ENCODE results near the gene SOX6. TPM values are rescaled to one million over a fixed set of nuclear protein-coding genes. Genes with fewer than 3 reads are reported as not detected.

The SOX6 gene
- total RNA-seq, 1 donor from 2014 or later = 4.9 TPM

- DNase-seq (ENCODE audit: extremely low spot score in 2 of 2) = no peak
- no peak overlapping the region for H3K27ac ChIP-seq
- no peaks in the 10 kb centered on the region for H3K9me3 ChIP-seq
- intact Hi-C loops (cut with DNase I) = no loop called here
- TF ChIP-seq POLR2AphosphoS5 (IDR thresholded peaks at IDR 0.05; ENCODE audit: insufficient read depth in 1 of 2, low read depth in 1 of 2) = no peak
- no peak for TF ChIP-seq CTCF (IDR thresholded peaks at IDR 0.05)
- no peak for TF ChIP-seq POLR2A (IDR thresholded peaks at IDR 0.05)
- no peak overlapping the region for H3K4me3 ChIP-seq
- no peaks in the 10 kb centered on the region for H3K27me3 ChIP-seq
- H3K36me3 ChIP-seq = no peaks in the 10 kb centered on the region
- no peaks in the 10 kb centered on the region for H3K4me1 ChIP-seq
Measured at GRCh38 chr11:16358726-16359125, 2.4 kb upstream of the SOX6 start.

GRCh38 chr11:16357775-16358174 is 1.4 kb upstream of the SOX6 start:
- Histone ChIP-seq H3K27me3 (no peaks in the 10 kb centered on the region), H3K36me3 (no peaks in the 10 kb centered on the region), H3K4me3 (no peak overlapping the region), H3K9me3 (no peaks in the 10 kb centered on the region), H3K4me1 (no peaks in the 10 kb centered on the region), H3K27ac (no peak overlapping the region)
- TF ChIP-seq POLR2AphosphoS5 (IDR thresholded peaks at IDR 0.05; ENCODE audit: insufficient read depth in 1 of 2, low read depth in 1 of 2) (no peak), CTCF (IDR thresholded peaks at IDR 0.05) (no peak), POLR2A (IDR thresholded peaks at IDR 0.05) (no peak)
- DNase-seq (ENCODE audit: extremely low spot score in 2 of 2) = no peak
- intact Hi-C loops (cut with DNase I) = no loop called here

GRCh38 chr11:16356761-16357393 is 531 bp upstream of the SOX6 start:
- no peaks in the 10 kb centered on the region for H3K4me1 ChIP-seq
- no peak overlapping the region for H3K4me3 ChIP-seq
- no peak overlapping the region for H3K27ac ChIP-seq
- no peak for TF ChIP-seq CTCF (IDR thresholded peaks at IDR 0.05)
- TF ChIP-seq POLR2A (IDR thresholded peaks at IDR 0.05) = no peak
- TF ChIP-seq POLR2AphosphoS5 (IDR thresholded peaks at IDR 0.05; ENCODE audit: insufficient read depth in 1 of 2, low read depth in 1 of 2) = no peak
- no peaks in the 10 kb centered on the region for H3K36me3 ChIP-seq
- H3K27me3 ChIP-seq = no peaks in the 10 kb centered on the region
- H3K9me3 ChIP-seq = no peaks in the 10 kb centered on the region
- intact Hi-C loops (cut with DNase I) = no loop called here
- DNase-seq (ENCODE audit: extremely low spot score in 2 of 2) = no peak

- TF ChIP-seq POLR2A (IDR thresholded peaks at IDR 0.05) = no peak
- no peak for TF ChIP-seq POLR2AphosphoS5 (IDR thresholded peaks at IDR 0.05; ENCODE audit: insufficient read depth in 1 of 2, low read depth in 1 of 2)
- TF ChIP-seq CTCF (IDR thresholded peaks at IDR 0.05) = no peak
- H3K4me1 ChIP-seq = no peaks in the 10 kb centered on the region
- no peaks in the 10 kb centered on the region for H3K36me3 ChIP-seq
- H3K4me3 ChIP-seq = no peak overlapping the region
- no peaks in the 10 kb centered on the region for H3K27me3 ChIP-seq
- intact Hi-C loops (cut with DNase I) = no loop called here
- no peak overlapping the region for H3K27ac ChIP-seq
- H3K9me3 ChIP-seq = no peaks in the 10 kb centered on the region
- DNase-seq (ENCODE audit: extremely low spot score in 2 of 2) = no peak
Measured at GRCh38 chr11:16352707-16353106, 3.6 kb downstream of the SOX6 start.

- no peak for DNase-seq (ENCODE audit: extremely low spot score in 2 of 2)
- H3K4me3 ChIP-seq = no peak overlapping the region
Measured at GRCh38 chr11:16350125-16350524, 6.2 kb downstream of the SOX6 start.

More at GRCh38 chr11:16350125-16350524, 6.2 kb downstream of the SOX6 start:
- Histone ChIP-seq H3K27ac (no peak overlapping the region), H3K9me3 (no peaks in the 10 kb centered on the region), H3K4me1 (no peaks in the 10 kb centered on the region), H3K36me3 (no peaks in the 10 kb centered on the region), H3K27me3 (no peaks in the 10 kb centered on the region)
- intact Hi-C loops (cut with DNase I) = no loop called here
- no peak for TF ChIP-seq CTCF (IDR thresholded peaks at IDR 0.05)
- no peak for TF ChIP-seq POLR2A (IDR thresholded peaks at IDR 0.05)
- TF ChIP-seq POLR2AphosphoS5 (IDR thresholded peaks at IDR 0.05; ENCODE audit: insufficient read depth in 1 of 2, low read depth in 1 of 2) = no peak

Measured in vagina (tissue), 2 donors.